Uterus (tissue), 2 donors: ENCODE measurements around the gene ADSS1.

Experiments
- CTCF ChIP-seq, 4 experiments: fragments of 200-600 bp in 2 of 4; fragments of 450-650 bp in 2 of 4; sonication (generic) in 2 of 4; IDR thresholded peaks; one replicate each; pipeline ENCODE4 v1.5.1; 2016 to 2019; ENCODE audit warnings: antibody characterized with exemption in 4 of 4, mild to moderate bottlenecking in 2 of 4, moderate library complexity in 1 of 4
- POLR2A ChIP-seq, 2 donors: fragments of 450-650 bp; IDR thresholded peaks; one replicate each; pipeline ENCODE4 v1.6.1; 2016; ENCODE audit warnings: antibody characterized with exemption in 2 of 2, mild to moderate bottlenecking in 1 of 2, moderate library complexity in 1 of 2

- no peak for TF ChIP-seq CTCF (IDR thresholded peaks at IDR 0.05)
- TF ChIP-seq POLR2A (IDR thresholded peaks at IDR 0.05), result no peak
Observed at GRCh38 chr14:104675447-104675846, 48.6 kb upstream of the ADSS1 start.
